Measurements from ENCODE around the gene RABGAP1L. TPM values are rescaled to one million over a fixed set of nuclear protein-coding genes. Genes with fewer than 3 reads are reported as not detected.

The RABGAP1L gene
- total RNA-seq, 1 experiment from 2014 or later, result 29.3 TPM

- Histone ChIP-seq H3K4me2 (ENCODE audit: low read length) (no peak overlapping the region), H3K9ac (ENCODE audit: low read length) (no peak overlapping the region), H4K20me1 (ENCODE audit: insufficient read depth) (no peaks in the 10 kb centered on the region), H3K36me3 (ENCODE audit: control insufficient read depth in 1 of 2, insufficient read depth in 2 of 2, low read length in 2 of 2) (no peaks in the 10 kb centered on the region), H3K9me3 (ENCODE audit: control insufficient read depth in 1 of 2, insufficient read depth in 1 of 2, low read depth in 1 of 2, low read length in 2 of 2) (no peaks in the 10 kb centered on the region), H3K27ac (ENCODE audit: low read depth, low read length) (no peak overlapping the region), H3K79me2 (ENCODE audit: insufficient read depth, low read length) (no peaks in the 10 kb centered on the region), H3K9me2 (ENCODE audit: insufficient read depth) (no peaks in the 10 kb centered on the region), H3K4me3 (replicated peaks in 1 of 2; ENCODE audit: low read depth in 1 of 2, low read length in 2 of 2) (no peak overlapping the region), H3K4me1 (ENCODE audit: control insufficient read depth in 1 of 2, insufficient read depth in 2 of 2, low read length in 2 of 2) (no peaks in the 10 kb centered on the region), H3K27me3 (ENCODE audit: insufficient read depth, low read length) (no peaks in the 10 kb centered on the region), H2AFZ (ENCODE audit: low read depth, low read length, poor library complexity, severe bottlenecking) (no peak overlapping the region)
- ATAC-seq (no peak), DNase-seq (ENCODE audit: low read depth, low spot score) (no peak)
- BruUV-seq (replicated peaks), result no TSS peak
- TF ChIP-seq CBX3 (IDR thresholded peaks at IDR 0.05; ENCODE audit: low read depth) (no peak), ZBTB33 (IDR thresholded peaks at IDR 0.05; ENCODE audit: extremely low read depth, insufficient replicate concordance, low read length) (no peak), YY1 (IDR thresholded peaks at IDR 0.05; ENCODE audit: extremely low read depth, insufficient replicate concordance, low read depth, low read length) (no peak), ATF3 (IDR thresholded peaks at IDR 0.05) (no peak), ZNF274 (IDR thresholded peaks at IDR 0.05; ENCODE audit: low read depth, low read length) (no peak), MAX (IDR thresholded peaks at IDR 0.05) (no peak), REST (IDR thresholded peaks at IDR 0.05; ENCODE audit: low read depth) (no peak), SIN3A (IDR thresholded peaks at IDR 0.05; ENCODE audit: low read depth) (no peak), POLR2AphosphoS5 (IDR thresholded peaks at IDR 0.05; ENCODE audit: low read depth, low read length) (no peak), EZH2phosphoT487 (IDR thresholded peaks at IDR 0.05; ENCODE audit: borderline replicate concordance) (no peak), TCF7L2 (IDR thresholded peaks at IDR 0.05; ENCODE audit: borderline replicate concordance, extremely low read depth, insufficient read depth, insufficient read length) (no peak), JUND (IDR thresholded peaks at IDR 0.05) (no peak), FOSL1 (IDR thresholded peaks at IDR 0.05; ENCODE audit: low read depth) (no peak)
- RAD21 ChIA-PET (ENCODE audit: low non-redundant PET in 1 of 2, low total read pairs in 2 of 2, uncharacterized antibody in 2 of 2, unreplicated experiment in 2 of 2), result no interaction called here
- POLR2A ChIA-PET, result no interaction called here
- CTCF ChIA-PET, result no interaction called here
- intact Hi-C loops (cut with micrococcal nuclease), result no loop called here
Observed at GRCh38 chr1:174428739-174429138, 269.4 kb downstream of the RABGAP1L start.

Measured in HCT116 (cell line).